Bone marrow (tissue), 2 donors: ENCODE measurements around the gene VRK1.

Source experiments
- DNase-seq, 2 donors: peaks; one replicate each; lab custom pipeline; 2025; lab: John Stamatoyannopoulos, UW

The VRK1 gene

GRCh38 chr14:96790706-96791105 is 6.5 kb upstream of the VRK1 start:
- no peak for DNase-seq

DNA sequence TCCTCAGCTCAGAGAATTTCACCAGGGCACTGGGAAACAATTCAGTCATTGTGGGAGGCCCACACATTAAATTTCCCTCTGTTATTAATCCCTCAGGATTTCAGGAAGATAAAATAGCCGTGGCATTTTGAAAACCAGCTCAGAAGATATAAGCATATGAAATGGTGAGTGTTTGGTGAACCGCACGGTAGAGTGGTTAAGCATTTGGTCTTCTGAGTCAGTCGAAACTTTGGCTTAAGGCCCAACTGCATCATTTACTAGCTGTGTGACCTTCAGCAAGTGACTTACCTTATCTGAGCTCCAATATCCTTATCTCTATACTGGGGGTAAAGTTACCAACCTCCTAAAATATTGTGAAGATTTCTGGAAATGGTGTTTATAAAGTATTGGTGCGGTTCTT is 5.2 kb upstream of the VRK1 start:
- DNase-seq, result no peak

DNA sequence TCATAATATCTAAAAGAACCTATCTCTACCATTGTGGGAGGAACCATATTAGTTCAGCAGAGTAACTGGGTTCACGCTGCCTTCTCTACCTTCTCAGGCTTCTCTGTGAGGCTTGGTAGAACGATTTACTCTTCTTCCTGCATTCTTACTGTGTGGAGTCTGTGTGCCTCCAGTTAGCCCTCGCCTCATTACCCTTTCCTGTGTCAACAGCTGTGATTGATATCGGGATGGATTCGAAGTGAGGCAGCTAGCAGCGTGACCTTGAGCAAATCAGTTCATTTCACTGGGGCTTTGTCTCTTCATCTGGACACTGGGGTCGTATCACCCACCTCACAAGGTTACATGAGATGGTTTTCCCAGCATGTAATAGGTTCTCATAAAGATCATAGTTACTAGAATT is 4.6 kb upstream of the VRK1 start:
- DNase-seq, result no peak

DNA sequence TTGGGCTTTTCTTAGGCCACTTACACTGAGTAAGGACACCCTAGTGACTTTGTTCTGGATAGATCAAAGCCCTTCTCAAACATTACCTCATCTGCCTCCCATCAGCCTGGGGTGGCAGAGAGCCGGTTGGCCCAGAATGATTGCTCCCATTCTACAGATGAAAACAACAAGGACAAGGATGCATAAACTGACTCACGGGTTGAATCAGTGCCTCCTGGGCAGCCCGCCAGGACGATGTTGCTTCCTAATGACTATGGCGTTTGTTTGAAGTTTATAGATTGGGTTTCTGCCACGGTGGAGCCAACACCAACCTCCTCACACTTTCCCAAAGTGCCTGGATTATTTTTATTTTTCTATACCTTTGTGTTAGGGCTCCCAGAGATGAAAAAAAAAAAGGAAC is 3.6 kb upstream of the VRK1 start:
- DNase-seq, result no peak

GRCh38 chr14:96795109-96795828 is 1.9 kb upstream of the VRK1 start:
- no peak for DNase-seq

- no peak for DNase-seq
These were observed 584 bp downstream of the VRK1 start for GRCh38 chr14:96797582-96798349.

GRCh38 chr14:96798956-96799355 is 1.8 kb downstream of the VRK1 start:
- no peak for DNase-seq

GRCh38 chr14:96799489-96800054 is 2.4 kb downstream of the VRK1 start:
- no peak for DNase-seq

DNA sequence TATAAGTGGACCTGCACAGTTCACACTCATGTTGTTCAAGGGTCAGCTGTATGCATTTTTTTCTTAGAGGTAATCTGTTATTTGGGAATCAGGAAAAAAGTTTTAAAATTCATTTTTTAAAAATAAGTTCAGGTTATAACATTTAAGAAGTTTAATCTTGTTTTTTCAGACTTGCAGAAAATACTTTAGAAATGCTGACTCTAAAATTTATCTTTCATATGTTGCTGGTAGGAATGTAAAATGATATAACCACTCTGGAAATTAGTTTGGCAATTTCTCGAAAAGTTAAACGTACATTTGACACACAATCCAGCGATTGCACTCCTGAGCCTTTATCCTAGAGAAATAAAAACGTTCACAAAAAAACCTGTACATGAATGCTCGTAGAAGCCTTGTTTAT is 4.7 kb downstream of the VRK1 start:
- no peak for DNase-seq

- DNase-seq, result no peak
These were observed 5.8 kb downstream of the VRK1 start for GRCh38 chr14:96802963-96803362.

GRCh38 chr14:96803958-96804357 is 6.8 kb downstream of the VRK1 start:
- DNase-seq, result peak in 1 of 2 donors; percentile 15

DNA sequence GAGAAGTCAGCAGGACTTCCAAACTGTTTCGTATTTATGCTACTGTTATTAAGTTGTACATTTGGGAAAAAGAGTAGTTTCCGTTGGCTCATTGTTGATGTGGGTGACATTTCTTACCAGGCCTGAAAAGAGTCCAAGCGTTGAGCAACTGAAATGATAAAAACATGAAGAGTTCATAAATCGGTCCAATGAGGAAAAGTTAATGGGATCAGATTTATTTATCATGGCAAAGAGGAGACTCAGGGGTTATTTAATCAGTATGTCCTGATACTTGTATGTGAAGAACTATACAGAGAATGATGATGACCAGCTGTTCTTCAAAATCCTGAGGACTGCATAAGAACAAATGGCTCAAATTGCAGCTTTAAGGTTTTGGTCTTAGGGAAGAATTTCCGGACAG is 7.7 kb downstream of the VRK1 start:
- DNase-seq, result no peak

DNA sequence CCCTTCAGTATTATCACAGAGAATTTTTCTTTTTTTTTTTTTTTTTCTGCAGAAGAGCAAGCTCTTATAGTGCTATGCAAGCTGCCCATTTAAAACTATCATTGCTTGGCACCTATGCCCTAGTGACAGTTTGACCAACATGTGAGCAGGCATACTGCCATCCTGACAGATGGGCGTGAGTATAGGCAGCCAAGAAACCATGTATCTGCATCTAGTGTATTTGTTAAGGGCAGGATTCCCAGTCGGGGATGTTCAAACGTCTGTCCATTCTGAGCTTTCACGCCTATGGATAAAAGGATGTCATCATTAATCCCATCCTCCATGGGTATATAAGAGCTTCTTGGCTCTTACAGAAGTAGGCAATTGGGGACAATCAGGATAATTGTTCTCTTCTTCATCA is 8.8 kb downstream of the VRK1 start:
- no peak for DNase-seq

DNA sequence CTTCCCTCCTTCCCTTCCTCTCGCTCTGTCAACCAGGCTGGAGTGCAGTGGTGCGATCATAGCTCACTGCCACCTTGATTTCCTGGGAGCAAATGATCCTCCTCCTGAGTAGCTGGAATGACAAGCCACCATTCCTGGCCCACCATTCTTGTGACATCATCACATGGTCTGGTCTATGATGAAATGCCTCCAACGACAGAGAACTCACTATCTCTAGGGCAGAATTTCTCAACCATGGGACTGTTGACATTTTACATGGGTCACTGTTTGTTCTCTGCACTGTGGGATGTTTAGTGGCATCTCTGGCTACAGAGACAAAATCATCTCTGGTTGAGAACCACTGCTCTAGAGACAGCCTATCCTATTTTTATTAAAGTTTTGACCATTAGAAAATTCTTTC is 9.7 kb downstream of the VRK1 start:
- DNase-seq, result no peak

- DNase-seq, result no peak
These were observed 11.6 kb downstream of the VRK1 start for GRCh38 chr14:96808619-96809406.

DNA sequence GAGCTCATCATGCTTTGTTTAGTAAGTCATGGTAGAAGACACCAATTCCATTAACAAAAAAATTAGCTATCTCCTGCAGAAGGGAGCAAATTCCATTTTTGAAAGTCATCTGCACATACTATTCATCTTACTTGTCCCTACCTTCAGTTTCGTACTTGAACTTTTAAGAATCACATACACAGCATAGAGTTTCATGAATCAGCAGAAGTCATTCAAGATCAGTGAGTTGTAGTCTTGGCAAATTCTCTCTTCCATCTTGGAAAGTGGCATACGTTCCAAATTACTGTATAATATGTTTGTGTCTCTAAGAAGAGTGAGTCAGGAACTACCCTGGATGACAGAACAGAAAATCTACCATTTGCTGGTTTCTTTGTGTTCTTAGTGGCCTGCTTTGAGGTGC is 14.1 kb downstream of the VRK1 start:
- no peak for DNase-seq

- no peak for DNase-seq
These were observed 14.9 kb downstream of the VRK1 start for GRCh38 chr14:96811985-96812667.

DNA sequence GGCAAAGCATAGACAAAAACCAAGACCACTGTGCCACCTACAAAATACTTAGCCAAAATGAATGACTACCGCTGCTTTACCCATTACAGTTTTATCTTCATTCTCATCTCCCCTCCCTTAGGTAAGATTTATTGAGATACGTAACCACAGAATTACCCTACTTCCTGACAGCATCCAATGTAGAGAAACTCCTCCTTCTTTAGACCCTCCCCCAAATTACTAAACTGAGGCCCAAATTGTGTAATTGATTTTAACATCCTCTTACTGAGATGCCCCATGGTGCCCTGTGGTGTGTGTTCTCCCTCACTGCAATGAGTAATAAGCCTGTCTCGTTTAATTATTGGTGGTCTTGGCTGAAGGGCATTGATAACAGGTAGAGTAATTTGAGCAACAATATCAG is 19.1 kb downstream of the VRK1 start:
- no peak for DNase-seq

DNA sequence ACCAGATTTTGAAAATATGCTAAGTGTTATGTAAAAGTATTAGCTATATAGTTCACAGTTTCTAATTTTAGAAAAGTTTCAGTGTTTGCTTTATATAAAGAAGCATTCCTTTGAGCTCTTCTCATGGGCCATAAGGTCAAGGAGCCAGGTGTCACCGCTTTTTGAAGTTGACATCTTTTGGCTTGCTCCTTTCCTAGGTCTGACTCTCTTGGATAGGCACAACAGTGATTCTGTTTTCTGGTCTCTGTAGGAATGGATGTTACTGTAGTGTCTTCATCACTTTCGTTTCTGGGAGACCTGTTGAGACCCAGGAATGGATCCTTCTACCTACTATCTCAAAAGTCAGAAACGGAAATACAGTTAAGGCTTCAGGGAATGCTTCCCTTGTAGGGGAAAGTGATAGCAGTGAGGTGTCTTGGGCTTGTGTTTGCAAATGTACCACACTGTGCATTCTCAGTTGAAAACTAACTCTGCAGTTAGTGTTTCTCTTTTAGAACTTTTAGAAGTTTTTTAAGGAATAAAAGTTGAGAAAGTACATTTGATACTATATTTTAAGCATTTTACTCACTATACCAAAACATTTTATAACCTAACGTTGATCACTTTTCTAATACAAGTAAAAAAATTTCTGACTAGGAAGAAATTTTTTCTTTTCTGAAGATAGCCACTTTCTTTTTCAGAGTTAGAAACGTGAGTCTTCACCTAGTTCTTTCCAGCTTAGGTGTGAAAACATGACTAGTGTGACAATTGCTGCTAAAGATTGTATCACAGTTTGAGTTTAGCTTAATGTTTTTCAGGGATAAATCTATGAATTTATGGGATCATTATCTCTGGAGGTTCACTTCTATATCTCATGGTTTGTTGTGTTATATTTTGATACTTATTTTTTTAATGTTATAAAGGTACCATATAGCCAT is 20.8 kb downstream of the VRK1 start:
- no peak for DNase-seq

DNA sequence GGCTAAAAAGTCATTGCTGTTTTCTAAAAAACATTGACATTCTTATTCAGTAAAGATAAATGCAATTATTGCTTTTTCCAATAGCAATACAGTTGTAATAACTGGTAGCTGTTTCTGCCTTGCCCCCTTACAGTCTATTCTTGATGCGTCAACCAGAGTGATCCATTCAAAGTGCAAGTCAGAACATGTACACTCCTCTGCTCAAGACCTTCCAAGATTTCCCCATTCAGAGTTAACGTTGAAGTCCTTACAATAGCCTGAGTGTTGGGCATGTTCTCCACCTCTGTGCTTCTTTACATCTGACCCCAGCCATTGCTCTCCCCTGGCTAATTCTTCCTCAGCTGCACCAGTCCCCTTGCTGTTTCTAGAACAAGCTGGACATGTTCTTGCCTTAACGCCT is 24.3 kb downstream of the VRK1 start:
- DNase-seq, result no peak

DNA sequence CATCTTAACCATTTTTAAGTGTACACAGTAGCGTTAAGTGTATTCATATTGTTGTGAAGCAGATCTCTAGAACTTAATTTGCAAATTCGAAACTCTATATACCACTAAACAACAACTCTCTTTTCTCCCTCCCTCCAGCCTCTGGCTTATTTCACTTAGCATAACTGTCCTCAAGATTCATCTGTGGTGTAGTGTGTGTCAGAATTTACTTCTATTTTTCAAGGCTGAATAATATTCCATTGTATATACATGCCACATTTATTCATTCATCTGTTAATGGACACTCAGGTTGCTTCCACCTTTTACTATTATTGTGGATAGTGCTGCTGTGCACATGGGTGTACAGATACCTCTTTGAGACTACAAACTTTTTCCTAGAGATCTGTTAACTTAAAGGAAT is 26.5 kb downstream of the VRK1 start:
- DNase-seq, result no peak
